K562 (cell line): ENCODE results near the gene OR1E2. TPM values are rescaled to one million over a fixed set of nuclear protein-coding genes. Genes with fewer than 3 reads are reported as not detected.

Experiments
- ATAC-seq: fragments of 200-7000 bp; cut with Tn5 transposase; 3 replicates; pipeline ENCODE4 v1.9.1; 2020; ENCODE audit warnings: moderate library complexity
- BruUV-seq: library from RNA; stranded (reverse); fragments of 400-500 nt; replicated peaks from 2 replicates; lab custom pipeline; 2021; lab: Mats Ljungman, UMichigan
- CTCF ChIA-PET: fragments of 300-600 bp; formaldehyde crosslinking; extraction: SDS; loops from one replicate; lab custom pipeline; 2021; ENCODE audit warnings: low intra/inter-chr PET ratio; lab: Yijun Ruan, JAX
- POLR2A ChIA-PET: fragments of 300-600, 350-650 bp; sonication (Branson Sonifier 250); formaldehyde crosslinking; extraction: SDS; loops from one replicate; lab custom pipeline; 2021; ENCODE audit warnings: antibody characterized with exemption, inconsistent platforms; lab: Yijun Ruan, JAX
- DNase-seq, 4 experiments: peaks; one replicate each; pipeline versions ENCODE4 v3.0.0 to v3.0.0-alpha.2; 2011 to 2018; ENCODE audit warnings: low spot score in 3 of 4, mixed read lengths in 3 of 4; ENCODE audit errors: extremely low read depth in 1 of 4
- FAIRE-seq: peaks from 2 replicates; lab custom pipeline; 2011; peaks lifted over from hg19 to GRCh38; lab: Jason Lieb, UNC
- H2AFZ ChIP-seq: 2 replicates; pipeline ENCODE4 v1.6.0; 2011; ENCODE audit warnings: low read depth, low read length, control low read depth, inconsistent platforms
- H3K27ac ChIP-seq: fragments of 200-600 bp; 3 replicates; pipeline ENCODE4 v1.8.0; 2011; ENCODE audit warnings: low read depth, mild to moderate bottlenecking, control low read depth, inconsistent platforms, low read length, moderate library complexity, mixed read lengths; ENCODE audit errors: extremely low read depth
- H3K27me3 ChIP-seq, 2 experiments: fragments of 300-600 bp in 1 of 2; 2 replicates in 1 of 2; 3 replicates in 1 of 2; pipeline versions ENCODE4 v1.6.0 to v1.8.0; 2011; ENCODE audit warnings: inconsistent platforms in 2 of 2, low read length in 2 of 2, mild to moderate bottlenecking in 1 of 2, mixed read lengths in 1 of 2, moderate library complexity in 1 of 2; ENCODE audit not compliant: control insufficient read depth in 2 of 2, insufficient read depth in 2 of 2
- H3K36me3 ChIP-seq: fragments of 300-600 bp; 3 replicates; pipeline ENCODE4 v1.8.0; 2011; ENCODE audit warnings: mild to moderate bottlenecking, low read length, inconsistent platforms; ENCODE audit not compliant: control insufficient read depth, insufficient read depth
- H3K4me1 ChIP-seq, 2 experiments: fragments of 200-600 bp in 1 of 2; replicated peaks in 1 of 2; 2 replicates in 1 of 2; 3 replicates in 1 of 2; pipeline versions ENCODE4 v1.5.1 to v1.8.0; 2011; ENCODE audit warnings: inconsistent platforms in 2 of 2, low read length in 2 of 2, mild to moderate bottlenecking in 1 of 2, mixed read lengths in 1 of 2, moderate library complexity in 1 of 2; ENCODE audit not compliant: control insufficient read depth in 2 of 2, insufficient read depth in 2 of 2
- H3K4me2 ChIP-seq: 2 replicates; pipeline ENCODE4 v1.6.1; 2011; ENCODE audit warnings: low read length, control low read depth, inconsistent platforms, mixed read lengths; ENCODE audit not compliant: insufficient read depth
- H3K4me3 ChIP-seq: fragments of 200-600 bp; sonication (generic), shearing (Covaris generic); 2 replicates; pipeline ENCODE4 v1.5.1; 2016; ENCODE audit warnings: control low read depth, inconsistent platforms
- H3K79me2 ChIP-seq: fragments of 200-600 bp; 3 replicates; pipeline ENCODE4 v1.8.0; 2011; ENCODE audit warnings: low read length, inconsistent platforms; ENCODE audit not compliant: control insufficient read depth, insufficient read depth
- H3K9ac ChIP-seq, 2 experiments: 2 replicates each; pipeline versions ENCODE4 v1.6.0 to v1.6.1; 2011; ENCODE audit warnings: low read depth in 2 of 2, low read length in 2 of 2, control low read depth in 1 of 2, inconsistent platforms in 1 of 2, mild to moderate bottlenecking in 1 of 2, mixed read lengths in 1 of 2; ENCODE audit not compliant: insufficient read depth in 1 of 2
- H3K9me1 ChIP-seq: one replicate; pipeline ENCODE4 v1.6.0; 2011; ENCODE audit warnings: inconsistent platforms, mild to moderate bottlenecking, low read length, moderate library complexity; ENCODE audit not compliant: control insufficient read depth, insufficient read depth
- H3K9me3 ChIP-seq: replicated peaks from 2 replicates; pipeline ENCODE4 v1.5.1; 2011; ENCODE audit warnings: low read depth, low read length, inconsistent platforms; ENCODE audit not compliant: control insufficient read depth, insufficient read depth
- H4K20me1 ChIP-seq: replicated peaks from 2 replicates; pipeline ENCODE4 v1.6.1; 2011; ENCODE audit warnings: low read length, inconsistent platforms, mixed read lengths; ENCODE audit not compliant: control insufficient read depth, insufficient read depth
- BACH1 ChIP-seq: fragments of 200-800 bp; sonication (Bioruptor generic); IDR thresholded peaks from 2 replicates; pipeline ENCODE4 v1.6.1; 2016; ENCODE audit warnings: missing genetic modification characterization, missing compliant biosample characterization
- MEF2D ChIP-seq: conservative IDR thresholded peaks from 2 replicates; pipeline ENCODE4 v1.6.1; 2016; ENCODE audit warnings: low read depth, missing genetic modification characterization, missing compliant biosample characterization
- MTA3 ChIP-seq: fragments of 450-650 bp; formaldehyde crosslinking; IDR thresholded peaks from 2 replicates; pipeline ENCODE4 v1.6.1; 2017; ENCODE audit warnings: mild to moderate bottlenecking, borderline replicate concordance
- NCOA4 ChIP-seq: fragments of 450-650 bp; IDR thresholded peaks from 2 replicates; pipeline ENCODE4 v1.6.1; 2018; ENCODE audit warnings: mild to moderate bottlenecking; ENCODE audit not compliant: partially characterized antibody
- POLR3A ChIP-seq: IDR thresholded peaks from 2 replicates; pipeline ENCODE4 v1.6.1; 2011; ENCODE audit warnings: borderline replicate concordance, mild to moderate bottlenecking, moderate library complexity; ENCODE audit not compliant: insufficient read length, insufficient read depth; ENCODE audit errors: extremely low read depth
- POLR3G ChIP-seq: IDR thresholded peaks from 2 replicates; pipeline ENCODE4 v1.6.1; 2011; ENCODE audit not compliant: insufficient read length, insufficient replicate concordance; ENCODE audit errors: extremely low read depth
- PURB ChIP-seq: sonication (generic); formaldehyde crosslinking; IDR thresholded peaks from 2 replicates; pipeline ENCODE4 v1.9.0; 2021; ENCODE audit warnings: low read depth, mild to moderate bottlenecking, missing genetic modification reagents
- STAG1 ChIP-seq: sonication (generic); formaldehyde crosslinking; IDR thresholded peaks from 2 replicates; pipeline ENCODE4 v1.5.0; 2020; ENCODE audit warnings: missing genetic modification reagents, borderline replicate concordance
- ZBTB8A ChIP-seq: fragments of 450-650 bp; IDR thresholded peaks from 2 replicates; pipeline ENCODE4 v1.6.1; 2018; ENCODE audit warnings: mild to moderate bottlenecking, moderate library complexity; ENCODE audit not compliant: partially characterized antibody
- ZC3H4 ChIP-seq: sonication (generic); formaldehyde crosslinking; IDR thresholded peaks from 2 replicates; pipeline ENCODE4 v1.9.0; 2021; ENCODE audit warnings: missing genetic modification reagents, borderline replicate concordance
- ZNF41 ChIP-seq: fragments of 250-450 bp; sonication (Bioruptor Pico); conservative IDR thresholded peaks from 2 replicates; pipeline ENCODE4 v1.4.0; 2020; ENCODE audit warnings: mild to moderate bottlenecking
- ZNF780A ChIP-seq: fragments of 250-450 bp; sonication (Bioruptor Pico); IDR thresholded peaks from 2 replicates; pipeline ENCODE4 v1.5.0; 2021; ENCODE audit warnings: mild to moderate bottlenecking
- ZSCAN32 ChIP-seq: fragments of 450-650 bp; formaldehyde crosslinking; IDR thresholded peaks from 2 replicates; pipeline ENCODE4 v1.4.0; 2020; ENCODE audit warnings: mild to moderate bottlenecking, moderate library complexity
- WGBS: fragments of 100-300 bp; shearing (Covaris generic); methylation state at CpG from one replicate; pipeline ENCODE4 v1.1.6; 2016; ENCODE audit warnings: low coverage, mixed read lengths; ENCODE audit not compliant: insufficient coverage; ENCODE audit errors: missing lambda C conversion rate; 5-methylcytosine and 5-hydroxymethylcytosine counted together
- in situ Hi-C: fragments of 300-500 bp; cut with MboI; formaldehyde crosslinking; loops from 4 replicates; pipeline ENCODE4 v1.15.0; 2018; ENCODE audit warnings: inconsistent platforms, mixed read lengths
- intact Hi-C: fragments of 100-400 bp; cut with micrococcal nuclease; formaldehyde crosslinking; loops from 2 replicates; pipeline ENCODE4 v1.14.2; 2022
- polyA plus RNA-seq, 8 experiments: library from polyadenylated mRNA; depleted of rRNA in 4 of 8; stranded (reverse) in 5 of 8; unstranded in 3 of 8; fragments of >200 nt; fragmentation: Nextera tagmentation in 2 of 8; fragmentation: Illumina TruSeq in 1 of 8; extraction: Ambion mirVana in 2 of 8; extraction: Trizol in 1 of 8; gene quantifications; 2 replicates each; pipeline versions ENCODE4 v1.2.1 to v1.2.3, GENCODE V29; 2011 to 2014; ENCODE audit warnings: inconsistent platforms in 1 of 8, missing spikeins in 1 of 8
- total RNA-seq, 7 experiments: library from RNA; depleted of rRNA in 6 of 7; stranded (reverse); fragments of >200 nt in 6 of 7; fragmentation: Illumina TruSeq in 2 of 7; extraction: Trizol in 2 of 7; gene quantifications; 2 replicates each; pipeline versions ENCODE4 v1.2.1 to v1.2.3, GENCODE V29; 2011 to 2021; ENCODE audit warnings: low replicate concordance in 1 of 7
- TF ChIP-seq, protein P1 (sequence below): IDR thresholded peaks from 2 replicates; pipeline ENCODE4 v1.6.1; 2016; ENCODE audit warnings: missing genetic modification characterization, missing compliant biosample characterization
- TF ChIP-seq, protein P2 (sequence below), 2 experiments: fragments of 200-800 bp in 1 of 2; sonication (Bioruptor generic) in 1 of 2; sonication (generic) in 1 of 2; formaldehyde crosslinking in 1 of 2; IDR thresholded peaks in 1 of 2; conservative IDR thresholded peaks in 1 of 2; 2 replicates each; pipeline versions ENCODE4 v1.5.0 to v1.6.1; 2016 to 2020; ENCODE audit warnings: missing compliant biosample characterization in 1 of 2, missing genetic modification characterization in 1 of 2, missing genetic modification reagents in 1 of 2
- TF ChIP-seq, protein P3 (sequence below): fragments of 250-450 bp; sonication (Bioruptor Pico); IDR thresholded peaks from 2 replicates; pipeline ENCODE4 v1.8.0; 2022; ENCODE audit warnings: inconsistent platforms

OR1E2 gene
- total and polyA plus RNA-seq, 9 of the 15 experiments (the other 6 are each of a cell fraction or from before 2014, with no cell fraction given): not detected

DNA sequence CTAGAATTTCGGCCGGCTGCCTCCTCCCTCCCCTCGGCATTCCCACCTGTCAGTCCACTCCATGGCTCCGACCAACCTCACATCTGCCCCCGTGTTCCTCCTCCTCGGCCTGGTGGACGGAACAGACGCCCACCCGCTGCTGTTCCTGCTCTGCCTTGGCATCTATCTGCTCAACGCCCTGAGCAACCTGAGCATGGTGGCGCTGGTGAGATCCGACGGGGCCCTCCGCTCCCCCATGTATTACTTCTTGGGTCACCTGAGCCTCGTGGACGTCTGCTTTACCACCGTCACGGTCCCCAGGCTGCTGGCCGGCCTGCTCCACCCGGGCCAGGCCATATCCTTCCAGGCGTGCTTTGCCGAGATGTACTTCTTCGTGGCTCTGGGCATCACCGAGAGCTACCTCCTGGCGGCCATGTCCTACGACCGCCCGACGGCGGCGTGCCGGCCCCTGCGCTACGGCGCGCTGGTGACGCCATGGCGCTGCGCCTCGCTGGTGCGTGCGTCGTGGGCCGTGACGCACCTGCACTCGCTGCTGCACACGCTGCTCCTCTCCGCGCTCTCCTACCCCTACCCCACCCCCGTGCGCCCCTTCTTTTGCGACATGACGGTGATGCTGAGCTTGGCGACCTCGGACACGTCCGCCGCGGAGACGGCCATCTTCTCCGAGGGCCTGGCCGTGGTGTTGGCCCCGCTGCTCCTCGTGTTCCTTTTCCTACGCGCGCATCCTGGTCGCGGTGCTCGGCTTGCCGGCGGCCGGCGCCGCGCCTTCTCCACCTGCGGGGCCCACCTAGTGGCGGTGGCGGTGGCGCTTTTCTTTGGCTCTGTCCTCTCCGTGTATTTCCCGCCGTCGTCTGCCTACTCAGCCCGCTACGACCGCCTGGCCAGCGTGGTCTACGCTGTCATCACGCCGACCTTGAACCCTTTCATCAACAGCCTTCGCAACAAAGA, 47.5 kb downstream of the OR1E2 start, which contains the start of gene OR3A2:
OR3A2 (minus strand) TSS at position 440 of the 948 bp plus-strand sequence.
- no TSS peak for BruUV-seq
- H3K36me3 ChIP-seq: no peaks in the 10 kb centered on the region
- in situ Hi-C loops: no loop called here
- no peaks in the 10 kb centered on the region for H3K9me3 ChIP-seq
- no peak within 1 kb of the TSS for H3K27ac ChIP-seq
- ChIA-PET CTCF (no interaction called here), POLR2A (no interaction called here)
- WGBS: 36% methylated on average over 34 of the region's 92 CpGs
- no peaks in the 10 kb centered on the region; a peak in 1 of 5 replicates for H3K27me3 ChIP-seq
- ATAC-seq (no peak), DNase-seq (no peak), FAIRE-seq (no peak)
- no peaks in the 10 kb centered on the region for H3K79me2 ChIP-seq
- no peaks in the 10 kb centered on the region for H3K4me1 ChIP-seq
- H3K9me1 ChIP-seq: no peaks in the 10 kb centered on the region
- no peaks in the 10 kb centered on the region for H4K20me1 ChIP-seq
- no peak within 1 kb of the TSS for H2AFZ ChIP-seq
- intact Hi-C loops: no loop called here
- no peak within 1 kb of the TSS; a peak in 1 of 4 replicates for H3K9ac ChIP-seq
- no peak within 1 kb of the TSS for H3K4me3 ChIP-seq
- H3K4me2 ChIP-seq: no peak within 1 kb of the TSS
- TF ChIP-seq MTA3 (no peak), ZNF780A (CRISPR knock-in tag) (no peak), PURB (CRISPR knock-in tag) (no peak), NCOA4 (no peak), POLR3A (no peak), ZBTB8A (no peak), MEF2D (tag) (no peak), BACH1 (no peak), ZC3H4 (CRISPR knock-in tag) (no peak), POLR3G (no peak), ZSCAN32 (CRISPR knock-in tag) (no peak), STAG1 (no peak), ZNF41 (CRISPR knock-in tag) (no peak)
- TF ChIP-seq, protein P1, sequence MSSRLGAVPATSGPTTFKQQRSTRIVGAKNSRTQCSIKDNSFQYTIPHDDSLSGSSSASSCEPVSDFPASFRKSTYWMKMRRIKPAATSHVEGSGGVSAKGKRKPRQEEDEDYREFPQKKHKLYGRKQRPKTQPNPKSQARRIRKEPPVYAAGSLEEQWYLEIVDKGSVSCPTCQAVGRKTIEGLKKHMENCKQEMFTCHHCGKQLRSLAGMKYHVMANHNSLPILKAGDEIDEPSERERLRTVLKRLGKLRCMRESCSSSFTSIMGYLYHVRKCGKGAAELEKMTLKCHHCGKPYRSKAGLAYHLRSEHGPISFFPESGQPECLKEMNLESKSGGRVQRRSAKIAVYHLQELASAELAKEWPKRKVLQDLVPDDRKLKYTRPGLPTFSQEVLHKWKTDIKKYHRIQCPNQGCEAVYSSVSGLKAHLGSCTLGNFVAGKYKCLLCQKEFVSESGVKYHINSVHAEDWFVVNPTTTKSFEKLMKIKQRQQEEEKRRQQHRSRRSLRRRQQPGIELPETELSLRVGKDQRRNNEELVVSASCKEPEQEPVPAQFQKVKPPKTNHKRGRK: no peak
- TF ChIP-seq, protein P2, sequence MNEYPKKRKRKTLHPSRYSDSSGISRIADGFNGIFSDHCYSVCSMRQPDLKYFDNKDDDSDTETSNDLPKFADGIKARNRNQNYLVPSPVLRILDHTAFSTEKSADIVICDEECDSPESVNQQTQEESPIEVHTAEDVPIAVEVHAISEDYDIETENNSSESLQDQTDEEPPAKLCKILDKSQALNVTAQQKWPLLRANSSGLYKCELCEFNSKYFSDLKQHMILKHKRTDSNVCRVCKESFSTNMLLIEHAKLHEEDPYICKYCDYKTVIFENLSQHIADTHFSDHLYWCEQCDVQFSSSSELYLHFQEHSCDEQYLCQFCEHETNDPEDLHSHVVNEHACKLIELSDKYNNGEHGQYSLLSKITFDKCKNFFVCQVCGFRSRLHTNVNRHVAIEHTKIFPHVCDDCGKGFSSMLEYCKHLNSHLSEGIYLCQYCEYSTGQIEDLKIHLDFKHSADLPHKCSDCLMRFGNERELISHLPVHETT (CRISPR knock-in tag; conservative IDR thresholded peaks at IDR 0.05 in 1 of 2, IDR thresholded peaks at IDR 0.05 in 1 of 2): no peak
- TF ChIP-seq, protein P3, sequence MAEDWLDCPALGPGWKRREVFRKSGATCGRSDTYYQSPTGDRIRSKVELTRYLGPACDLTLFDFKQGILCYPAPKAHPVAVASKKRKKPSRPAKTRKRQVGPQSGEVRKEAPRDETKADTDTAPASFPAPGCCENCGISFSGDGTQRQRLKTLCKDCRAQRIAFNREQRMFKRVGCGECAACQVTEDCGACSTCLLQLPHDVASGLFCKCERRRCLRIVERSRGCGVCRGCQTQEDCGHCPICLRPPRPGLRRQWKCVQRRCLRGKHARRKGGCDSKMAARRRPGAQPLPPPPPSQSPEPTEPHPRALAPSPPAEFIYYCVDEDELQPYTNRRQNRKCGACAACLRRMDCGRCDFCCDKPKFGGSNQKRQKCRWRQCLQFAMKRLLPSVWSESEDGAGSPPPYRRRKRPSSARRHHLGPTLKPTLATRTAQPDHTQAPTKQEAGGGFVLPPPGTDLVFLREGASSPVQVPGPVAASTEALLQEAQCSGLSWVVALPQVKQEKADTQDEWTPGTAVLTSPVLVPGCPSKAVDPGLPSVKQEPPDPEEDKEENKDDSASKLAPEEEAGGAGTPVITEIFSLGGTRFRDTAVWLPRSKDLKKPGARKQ (CRISPR knock-in tag): no peak
